DMS153 treated with DMSO at 0.1 percent for 48 hours (cell line): ENCODE data around the gene MTHFR.
A peak's percentile ranks its signal among the peaks of the same experiment; 100 is the strongest.

Experiments
- DNase-seq: peaks from one replicate; lab custom pipeline; 2025; ENCODE audit not compliant: unreplicated experiment; lab: John Stamatoyannopoulos, UW

MTHFR gene

DNA sequence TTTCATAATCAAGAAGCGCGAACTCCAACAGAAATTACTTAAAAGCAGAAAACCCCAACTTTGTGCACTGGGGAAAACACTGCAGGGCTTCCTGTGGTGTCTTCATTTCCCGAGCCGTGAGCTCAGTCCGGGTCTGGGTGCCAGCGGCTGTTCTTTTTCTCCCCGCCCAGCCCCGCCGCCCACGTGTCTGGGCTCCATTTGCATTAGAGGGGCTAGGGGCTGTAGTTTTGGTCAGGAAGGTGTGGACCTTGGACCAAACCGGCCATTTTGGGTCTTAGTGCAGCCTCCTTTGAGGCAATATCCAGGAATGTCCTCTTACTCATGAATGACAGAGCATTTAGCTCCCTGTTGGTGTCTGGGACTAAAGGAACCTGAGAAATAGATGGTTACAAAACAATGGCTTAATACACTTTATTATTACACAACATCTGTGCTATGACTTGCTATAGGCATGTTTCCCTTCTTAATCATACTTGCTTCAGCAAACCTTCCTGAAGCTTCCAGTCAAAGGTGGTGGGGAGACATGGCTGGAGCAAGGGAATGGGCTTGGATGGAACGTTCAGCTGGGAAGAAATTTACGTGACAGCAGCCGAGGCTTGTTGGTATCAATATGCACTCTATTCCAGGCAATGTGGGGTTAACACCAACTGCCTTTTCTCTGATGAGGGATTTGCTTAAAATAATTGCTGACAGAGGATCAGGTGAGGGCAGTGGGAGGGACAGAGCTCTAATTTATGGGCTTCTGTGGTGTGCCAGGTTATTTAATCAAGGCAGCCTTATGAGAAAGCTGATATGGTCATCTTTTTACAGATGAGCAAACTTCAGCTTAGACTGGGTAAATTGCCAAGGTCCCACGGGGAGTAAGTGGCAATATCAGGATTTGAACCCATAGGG lies 68.8 kb downstream of the MTHFR start:
- DNase-seq = no peak

DNA sequence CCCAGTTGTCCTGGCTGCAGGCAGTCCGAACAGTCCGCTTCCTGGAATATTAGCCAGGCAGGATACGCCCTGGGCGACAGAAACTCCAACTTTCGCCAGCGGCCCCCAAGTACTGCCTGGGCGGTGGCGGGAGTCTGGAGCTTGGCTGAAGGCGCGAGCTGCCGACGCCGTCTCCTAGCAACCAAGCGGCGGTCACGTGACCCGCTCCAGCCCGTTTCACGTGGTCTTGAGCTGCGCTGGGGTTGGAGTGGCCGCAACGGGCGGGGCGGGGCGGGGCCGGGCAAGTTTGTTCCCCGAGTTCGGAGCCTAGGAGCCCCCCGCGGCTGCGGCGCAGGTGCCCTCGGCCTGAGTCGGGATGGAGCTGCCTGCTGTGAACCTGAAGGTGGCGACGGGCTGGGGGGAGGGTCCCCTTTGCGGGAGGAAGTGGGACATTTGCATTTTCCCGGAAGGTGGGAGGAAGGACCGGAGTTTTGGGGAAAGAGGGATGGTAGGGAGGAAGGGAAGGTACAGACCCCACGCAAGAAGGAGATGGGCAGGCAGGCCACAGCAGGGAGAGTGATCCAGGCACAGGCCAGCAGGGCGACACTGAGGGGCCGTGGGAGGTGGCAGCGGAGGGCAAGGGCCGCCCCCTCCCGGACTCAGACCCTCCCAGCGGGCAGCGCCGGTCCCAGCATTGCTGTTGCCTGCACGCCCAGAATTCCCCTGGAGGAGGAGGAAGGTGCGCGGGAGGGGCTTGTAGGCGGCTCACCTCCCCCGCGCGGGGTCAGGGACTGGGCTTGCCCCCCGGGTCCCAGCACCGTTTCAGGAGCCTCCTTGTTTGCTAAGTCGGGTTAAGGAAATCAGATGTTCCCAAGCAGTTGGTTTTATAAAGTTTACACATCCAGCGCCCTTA lies 69.7 kb downstream of the MTHFR start, which contains the start of gene AGTRAP:
Gene AGTRAP, plus strand, starts transcription at position 283 of the 892 bp plus-strand sequence. Its CDS starts 73 bp downstream, at position 356.
- peak; percentile 74 for DNase-seq
